Measurements from ENCODE around the gene GABPB1. TPM values are rescaled to one million over a fixed set of nuclear protein-coding genes. Genes with fewer than 3 reads are reported as not detected.

Gene GABPB1
- total and polyA plus RNA-seq, 2 of the 13 experiments (the other 11 are each of a cell fraction or from before 2014, with no cell fraction given): 17.5 to 39.5 TPM

DNA sequence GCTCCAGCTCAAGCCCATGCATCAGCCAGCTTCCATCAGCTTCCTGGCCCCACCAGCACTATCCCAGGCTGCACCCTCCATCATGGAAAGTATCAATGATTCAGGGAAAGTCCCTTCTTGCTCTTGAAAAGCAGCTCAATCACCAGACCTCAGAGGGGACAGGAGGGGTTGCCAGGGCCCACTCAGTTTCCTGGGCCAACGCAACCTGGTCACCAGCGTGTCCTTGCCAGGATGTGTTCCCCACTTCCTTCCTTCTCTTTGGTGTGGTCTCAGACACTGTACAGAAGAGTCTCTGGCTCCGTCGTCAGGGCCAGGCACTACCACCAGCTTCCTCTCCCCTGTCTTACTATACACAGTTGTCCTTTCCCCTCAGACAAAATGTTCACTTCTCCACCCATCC is 92.5 kb downstream of the GABPB1 start (continued):
- TF ChIP-seq BCLAF1 (IDR thresholded peaks at IDR 0.05) (no peak), ZNF629 (CRISPR knock-in tag; conservative IDR thresholded peaks at IDR 0.05) (no peak), ZNF235 (CRISPR knock-in tag; IDR thresholded peaks at IDR 0.05; ENCODE audit: borderline replicate concordance) (no peak), ZNF746 (CRISPR knock-in tag; IDR thresholded peaks at IDR 0.05) (no peak), SRF (IDR thresholded peaks at IDR 0.05; ENCODE audit: low read depth, low read length) (no peak), REPIN1 (CRISPR knock-in tag; IDR thresholded peaks at IDR 0.05; ENCODE audit: borderline replicate concordance, low read depth) (no peak), GTF2F1 (IDR thresholded peaks at IDR 0.05; ENCODE audit: low read length) (no peak)
- TF ChIP-seq, protein P1, sequence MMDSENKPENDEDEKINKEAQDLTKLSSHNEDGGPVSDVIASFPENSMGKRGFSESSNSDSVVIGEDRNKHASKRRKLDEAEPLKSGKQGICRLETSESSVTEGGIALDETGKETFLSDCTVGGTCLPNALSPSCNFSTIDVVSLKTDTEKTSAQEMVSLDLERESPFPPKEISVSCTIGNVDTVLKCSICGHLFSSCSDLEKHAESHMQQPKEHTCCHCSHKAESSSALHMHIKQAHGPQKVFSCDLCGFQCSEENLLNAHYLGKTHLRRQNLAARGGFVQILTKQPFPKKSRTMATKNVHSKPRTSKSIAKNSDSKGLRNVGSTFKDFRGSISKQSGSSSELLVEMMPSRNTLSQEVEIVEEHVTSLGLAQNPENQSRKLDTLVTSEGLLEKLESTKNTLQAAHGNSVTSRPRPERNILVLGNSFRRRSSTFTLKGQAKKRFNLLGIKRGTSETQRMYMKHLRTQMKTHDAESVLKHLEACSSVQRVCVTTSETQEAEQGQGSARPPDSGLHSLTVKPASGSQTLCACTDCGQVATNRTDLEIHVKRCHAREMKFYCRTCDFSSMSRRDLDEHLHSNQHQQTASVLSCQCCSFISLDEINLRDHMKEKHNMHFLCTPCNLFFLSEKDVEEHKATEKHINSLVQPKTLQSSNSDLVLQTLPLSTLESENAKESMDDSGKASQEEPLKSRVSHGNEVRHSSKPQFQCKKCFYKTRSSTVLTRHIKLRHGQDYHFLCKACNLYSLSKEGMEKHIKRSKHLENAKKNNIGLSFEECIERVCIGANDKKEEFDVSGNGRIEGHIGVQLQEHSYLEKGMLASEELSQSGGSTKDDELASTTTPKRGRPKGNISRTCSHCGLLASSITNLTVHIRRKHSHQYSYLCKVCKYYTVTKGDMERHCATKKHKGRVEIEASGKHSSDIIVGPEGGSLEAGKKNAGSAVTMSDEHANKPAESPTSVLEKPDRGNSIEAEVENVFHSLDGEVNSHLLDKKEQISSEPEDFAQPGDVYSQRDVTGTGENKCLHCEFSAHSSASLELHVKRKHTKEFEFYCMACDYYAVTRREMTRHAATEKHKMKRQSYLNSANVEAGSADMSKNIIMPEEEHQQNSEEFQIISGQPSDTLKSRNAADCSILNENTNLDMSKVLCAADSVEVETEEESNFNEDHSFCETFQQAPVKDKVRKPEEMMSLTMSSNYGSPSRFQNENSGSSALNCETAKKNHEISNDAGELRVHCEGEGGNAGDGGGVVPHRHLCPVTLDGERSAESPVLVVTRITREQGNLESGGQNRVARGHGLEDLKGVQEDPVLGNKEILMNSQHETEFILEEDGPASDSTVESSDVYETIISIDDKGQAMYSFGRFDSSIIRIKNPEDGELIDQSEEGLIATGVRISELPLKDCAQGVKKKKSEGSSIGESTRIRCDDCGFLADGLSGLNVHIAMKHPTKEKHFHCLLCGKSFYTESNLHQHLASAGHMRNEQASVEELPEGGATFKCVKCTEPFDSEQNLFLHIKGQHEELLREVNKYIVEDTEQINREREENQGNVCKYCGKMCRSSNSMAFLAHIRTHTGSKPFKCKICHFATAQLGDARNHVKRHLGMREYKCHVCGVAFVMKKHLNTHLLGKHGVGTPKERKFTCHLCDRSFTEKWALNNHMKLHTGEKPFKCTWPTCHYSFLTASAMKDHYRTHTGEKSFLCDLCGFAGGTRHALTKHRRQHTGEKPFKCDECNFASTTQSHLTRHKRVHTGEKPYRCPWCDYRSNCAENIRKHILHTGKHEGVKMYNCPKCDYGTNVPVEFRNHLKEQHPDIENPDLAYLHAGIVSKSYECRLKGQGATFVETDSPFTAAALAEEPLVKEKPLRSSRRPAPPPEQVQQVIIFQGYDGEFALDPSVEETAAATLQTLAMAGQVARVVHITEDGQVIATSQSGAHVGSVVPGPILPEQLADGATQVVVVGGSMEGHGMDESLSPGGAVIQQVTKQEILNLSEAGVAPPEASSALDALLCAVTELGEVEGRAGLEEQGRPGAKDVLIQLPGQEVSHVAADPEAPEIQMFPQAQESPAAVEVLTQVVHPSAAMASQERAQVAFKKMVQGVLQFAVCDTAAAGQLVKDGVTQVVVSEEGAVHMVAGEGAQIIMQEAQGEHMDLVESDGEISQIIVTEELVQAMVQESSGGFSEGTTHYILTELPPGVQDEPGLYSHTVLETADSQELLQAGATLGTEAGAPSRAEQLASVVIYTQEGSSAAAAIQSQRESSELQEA (CRISPR knock-in tag; IDR thresholded peaks at IDR 0.05; ENCODE audit: not compliant biosample characterization): no peak
- TF ChIP-seq, protein P2, sequence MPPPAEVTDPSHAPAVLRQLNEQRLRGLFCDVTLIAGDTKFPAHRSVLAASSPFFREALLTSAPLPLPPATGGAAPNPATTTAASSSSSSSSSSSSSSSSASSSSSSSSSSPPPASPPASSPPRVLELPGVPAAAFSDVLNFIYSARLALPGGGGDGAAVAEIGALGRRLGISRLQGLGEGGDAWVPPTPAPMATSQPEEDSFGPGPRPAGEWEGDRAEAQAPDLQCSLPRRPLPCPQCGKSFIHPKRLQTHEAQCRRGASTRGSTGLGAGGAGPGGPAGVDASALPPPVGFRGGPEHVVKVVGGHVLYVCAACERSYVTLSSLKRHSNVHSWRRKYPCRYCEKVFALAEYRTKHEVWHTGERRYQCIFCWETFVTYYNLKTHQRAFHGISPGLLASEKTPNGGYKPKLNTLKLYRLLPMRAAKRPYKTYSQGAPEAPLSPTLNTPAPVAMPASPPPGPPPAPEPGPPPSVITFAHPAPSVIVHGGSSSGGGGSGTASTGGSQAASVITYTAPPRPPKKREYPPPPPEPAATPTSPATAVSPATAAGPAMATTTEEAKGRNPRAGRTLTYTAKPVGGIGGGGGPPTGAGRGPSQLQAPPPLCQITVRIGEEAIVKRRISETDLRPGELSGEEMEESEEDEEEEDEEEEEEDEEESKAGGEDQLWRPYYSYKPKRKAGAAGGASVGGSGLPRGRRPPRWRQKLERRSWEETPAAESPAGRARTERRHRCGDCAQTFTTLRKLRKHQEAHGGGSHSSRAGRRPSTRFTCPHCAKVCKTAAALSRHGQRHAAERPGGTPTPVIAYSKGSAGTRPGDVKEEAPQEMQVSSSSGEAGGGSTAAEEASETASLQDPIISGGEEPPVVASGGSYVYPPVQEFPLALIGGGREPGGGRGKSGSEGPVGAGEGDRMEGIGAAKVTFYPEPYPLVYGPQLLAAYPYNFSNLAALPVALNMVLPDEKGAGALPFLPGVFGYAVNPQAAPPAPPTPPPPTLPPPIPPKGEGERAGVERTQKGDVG (CRISPR knock-in tag; IDR thresholded peaks at IDR 0.05; ENCODE audit: borderline replicate concordance): no peak

Data from HepG2 (cell line).